ENCODE data around the gene CEMIP. TPM values are rescaled to one million over a fixed set of nuclear protein-coding genes. Genes with fewer than 3 reads are reported as not detected.

The CEMIP gene
- polyA plus RNA-seq, 3 donors = not detected

DNA sequence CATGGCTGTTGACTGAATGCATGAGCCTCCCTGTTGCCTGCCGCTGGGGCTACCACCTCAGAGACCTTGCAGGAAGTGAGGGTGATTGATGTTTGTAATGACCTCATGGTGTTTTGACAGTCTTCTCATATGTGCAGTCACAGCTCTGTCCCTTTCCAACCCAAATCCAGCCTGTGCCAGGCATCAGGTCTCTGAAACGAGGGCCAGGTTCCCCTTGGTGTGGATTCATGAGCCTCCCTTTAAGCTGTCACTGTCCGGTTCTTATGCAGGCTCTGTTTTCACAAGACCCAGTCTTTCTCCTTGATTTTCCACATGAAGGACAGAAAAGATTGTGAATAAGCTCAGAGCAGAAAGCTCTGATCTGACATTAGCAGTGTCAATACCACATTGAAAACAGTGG lies 43.1 kb downstream of the CEMIP start:
- Mint-ChIP-seq H3K4me1 (peaks cover 15% of the 10 kb centered on the region), H3K27ac (no peak overlapping the region)
- no peak overlapping the region for H2AFZ ChIP-seq (ENCODE audit: insufficient read depth, low read depth, low read length, poor library complexity, severe bottlenecking)

DNA sequence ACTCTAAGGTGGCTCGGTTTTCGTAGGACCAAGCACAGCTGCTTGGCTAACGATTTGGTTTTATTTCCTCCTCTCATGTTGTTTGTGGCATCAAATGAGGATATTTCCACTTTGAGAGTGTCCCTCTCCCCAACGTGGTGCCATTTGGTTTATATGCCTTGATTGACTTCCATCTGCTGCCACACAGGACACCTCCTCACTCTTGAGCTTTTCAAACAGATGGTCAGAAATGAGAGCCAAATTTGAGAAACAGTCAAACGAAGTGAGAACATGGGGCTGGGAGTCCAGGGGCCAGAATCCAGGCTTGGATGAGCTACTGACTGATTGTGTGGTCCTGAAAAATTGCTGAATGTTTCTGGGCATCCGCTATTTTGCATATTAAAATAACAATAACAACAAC lies 43.5 kb downstream of the CEMIP start:
- Mint-ChIP-seq H3K27me3 (ENCODE audit: low read depth in 3 of 3) (peaks cover 0 to 3% (median 0%) of the 10 kb centered on the region in 3 donors), H3K4me3 (no peak overlapping the region), H3K27ac (no peak overlapping the region), H3K4me1 (peaks cover 15% of the 10 kb centered on the region), H3K9me3 (peaks cover 0 to 3% (median 0%) of the 10 kb centered on the region in 7 donors), H3K36me3 (no peaks in the 10 kb centered on the region)
- Histone ChIP-seq H3K36me3 (replicated peaks in 1 of 2; ENCODE audit: control insufficient read depth in 1 of 2, insufficient read depth in 2 of 2, low read length in 2 of 2) (no peaks in the 10 kb centered on the region), H3K4me1 (ENCODE audit: control insufficient read depth in 1 of 2, insufficient read depth in 2 of 2, low read length in 2 of 2) (peaks cover 5 to 7% of the 10 kb centered on the region in 2 donors), H3K9me3 (replicated peaks in 1 of 2; ENCODE audit: control insufficient read depth in 1 of 2, insufficient read depth in 1 of 2, low read length in 2 of 2) (no peaks in the 10 kb centered on the region), H3K4me3 (replicated peaks in 1 of 3; ENCODE audit: low read depth in 2 of 3, low read length in 3 of 3) (no peak overlapping the region), H3K4me2 (replicated peaks; ENCODE audit: extremely low read depth, low read length, poor library complexity, severe bottlenecking) (no peak overlapping the region), H3K9ac (ENCODE audit: insufficient read depth, low read length, poor library complexity, severe bottlenecking) (no peak overlapping the region), H3K27ac (ENCODE audit: low read depth in 1 of 2, low read length in 2 of 2) (no peak overlapping the region), H4K20me1 (ENCODE audit: insufficient read depth, low read length) (no peaks in the 10 kb centered on the region), H3K79me2 (ENCODE audit: insufficient read depth, low read length) (no peaks in the 10 kb centered on the region), H2AFZ (ENCODE audit: insufficient read depth, low read depth, low read length, poor library complexity, severe bottlenecking) (no peak overlapping the region), H3K27me3 (ENCODE audit: control insufficient read depth in 2 of 2, insufficient read depth in 2 of 2, low read length in 2 of 2) (no peaks in the 10 kb centered on the region)
- 92% methylated on average over 3 of the region's 6 CpGs for WGBS (ENCODE audit: insufficient coverage)
- intact Hi-C loops (cut with micrococcal nuclease) = no loop called here
- DNase-seq = no peak
- TF ChIP-seq, protein P1, sequence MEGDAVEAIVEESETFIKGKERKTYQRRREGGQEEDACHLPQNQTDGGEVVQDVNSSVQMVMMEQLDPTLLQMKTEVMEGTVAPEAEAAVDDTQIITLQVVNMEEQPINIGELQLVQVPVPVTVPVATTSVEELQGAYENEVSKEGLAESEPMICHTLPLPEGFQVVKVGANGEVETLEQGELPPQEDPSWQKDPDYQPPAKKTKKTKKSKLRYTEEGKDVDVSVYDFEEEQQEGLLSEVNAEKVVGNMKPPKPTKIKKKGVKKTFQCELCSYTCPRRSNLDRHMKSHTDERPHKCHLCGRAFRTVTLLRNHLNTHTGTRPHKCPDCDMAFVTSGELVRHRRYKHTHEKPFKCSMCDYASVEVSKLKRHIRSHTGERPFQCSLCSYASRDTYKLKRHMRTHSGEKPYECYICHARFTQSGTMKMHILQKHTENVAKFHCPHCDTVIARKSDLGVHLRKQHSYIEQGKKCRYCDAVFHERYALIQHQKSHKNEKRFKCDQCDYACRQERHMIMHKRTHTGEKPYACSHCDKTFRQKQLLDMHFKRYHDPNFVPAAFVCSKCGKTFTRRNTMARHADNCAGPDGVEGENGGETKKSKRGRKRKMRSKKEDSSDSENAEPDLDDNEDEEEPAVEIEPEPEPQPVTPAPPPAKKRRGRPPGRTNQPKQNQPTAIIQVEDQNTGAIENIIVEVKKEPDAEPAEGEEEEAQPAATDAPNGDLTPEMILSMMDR (IDR thresholded peaks at IDR 0.05) = no peak

More for the DNA sequence above, 43.1 kb downstream of the CEMIP start:
- Histone ChIP-seq H3K36me3 (replicated peaks in 1 of 2; ENCODE audit: control insufficient read depth in 1 of 2, insufficient read depth in 2 of 2, low read length in 2 of 2) (no peaks in the 10 kb centered on the region), H3K27ac (ENCODE audit: low read depth in 1 of 2, low read length in 2 of 2) (no peak overlapping the region), H3K27me3 (ENCODE audit: control insufficient read depth in 2 of 2, insufficient read depth in 2 of 2, low read length in 2 of 2) (no peaks in the 10 kb centered on the region), H3K4me2 (replicated peaks; ENCODE audit: extremely low read depth, low read length, poor library complexity, severe bottlenecking) (no peak overlapping the region), H4K20me1 (ENCODE audit: insufficient read depth, low read length) (no peaks in the 10 kb centered on the region), H3K9ac (ENCODE audit: insufficient read depth, low read length, poor library complexity, severe bottlenecking) (no peak overlapping the region), H3K79me2 (ENCODE audit: insufficient read depth, low read length) (no peaks in the 10 kb centered on the region), H3K4me1 (ENCODE audit: control insufficient read depth in 1 of 2, insufficient read depth in 2 of 2, low read length in 2 of 2) (peaks cover 5 to 7% of the 10 kb centered on the region in 2 donors), H3K9me3 (replicated peaks in 1 of 2; ENCODE audit: control insufficient read depth in 1 of 2, insufficient read depth in 1 of 2, low read length in 2 of 2) (no peaks in the 10 kb centered on the region), H3K4me3 (replicated peaks in 1 of 3; ENCODE audit: low read depth in 2 of 3, low read length in 3 of 3) (no peak overlapping the region)
- WGBS (ENCODE audit: insufficient coverage) = 80% methylated on average over 1 of the region's 3 CpGs
- Mint-ChIP-seq H3K36me3 (no peaks in the 10 kb centered on the region), H3K27me3 (ENCODE audit: low read depth in 3 of 3) (peaks cover 0 to 3% (median 0%) of the 10 kb centered on the region in 3 donors), H3K9me3 (peaks cover 0 to 3% (median 0%) of the 10 kb centered on the region in 7 donors), H3K4me3 (no peak overlapping the region)
- no peak for DNase-seq
- intact Hi-C loops (cut with micrococcal nuclease) = no loop called here
- TF ChIP-seq, protein P1 (IDR thresholded peaks at IDR 0.05) = no peak
